Measurements from ENCODE around the gene IQGAP1. TPM values are rescaled to one million over a fixed set of nuclear protein-coding genes. Genes with fewer than 3 reads are reported as not detected.

IQGAP1 gene, protein sequence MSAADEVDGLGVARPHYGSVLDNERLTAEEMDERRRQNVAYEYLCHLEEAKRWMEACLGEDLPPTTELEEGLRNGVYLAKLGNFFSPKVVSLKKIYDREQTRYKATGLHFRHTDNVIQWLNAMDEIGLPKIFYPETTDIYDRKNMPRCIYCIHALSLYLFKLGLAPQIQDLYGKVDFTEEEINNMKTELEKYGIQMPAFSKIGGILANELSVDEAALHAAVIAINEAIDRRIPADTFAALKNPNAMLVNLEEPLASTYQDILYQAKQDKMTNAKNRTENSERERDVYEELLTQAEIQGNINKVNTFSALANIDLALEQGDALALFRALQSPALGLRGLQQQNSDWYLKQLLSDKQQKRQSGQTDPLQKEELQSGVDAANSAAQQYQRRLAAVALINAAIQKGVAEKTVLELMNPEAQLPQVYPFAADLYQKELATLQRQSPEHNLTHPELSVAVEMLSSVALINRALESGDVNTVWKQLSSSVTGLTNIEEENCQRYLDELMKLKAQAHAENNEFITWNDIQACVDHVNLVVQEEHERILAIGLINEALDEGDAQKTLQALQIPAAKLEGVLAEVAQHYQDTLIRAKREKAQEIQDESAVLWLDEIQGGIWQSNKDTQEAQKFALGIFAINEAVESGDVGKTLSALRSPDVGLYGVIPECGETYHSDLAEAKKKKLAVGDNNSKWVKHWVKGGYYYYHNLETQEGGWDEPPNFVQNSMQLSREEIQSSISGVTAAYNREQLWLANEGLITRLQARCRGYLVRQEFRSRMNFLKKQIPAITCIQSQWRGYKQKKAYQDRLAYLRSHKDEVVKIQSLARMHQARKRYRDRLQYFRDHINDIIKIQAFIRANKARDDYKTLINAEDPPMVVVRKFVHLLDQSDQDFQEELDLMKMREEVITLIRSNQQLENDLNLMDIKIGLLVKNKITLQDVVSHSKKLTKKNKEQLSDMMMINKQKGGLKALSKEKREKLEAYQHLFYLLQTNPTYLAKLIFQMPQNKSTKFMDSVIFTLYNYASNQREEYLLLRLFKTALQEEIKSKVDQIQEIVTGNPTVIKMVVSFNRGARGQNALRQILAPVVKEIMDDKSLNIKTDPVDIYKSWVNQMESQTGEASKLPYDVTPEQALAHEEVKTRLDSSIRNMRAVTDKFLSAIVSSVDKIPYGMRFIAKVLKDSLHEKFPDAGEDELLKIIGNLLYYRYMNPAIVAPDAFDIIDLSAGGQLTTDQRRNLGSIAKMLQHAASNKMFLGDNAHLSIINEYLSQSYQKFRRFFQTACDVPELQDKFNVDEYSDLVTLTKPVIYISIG (N-terminal part only)
- 119 and 177 TPM in 2 replicates for total RNA-seq (ENCODE audit: low replicate concordance)

DNA sequence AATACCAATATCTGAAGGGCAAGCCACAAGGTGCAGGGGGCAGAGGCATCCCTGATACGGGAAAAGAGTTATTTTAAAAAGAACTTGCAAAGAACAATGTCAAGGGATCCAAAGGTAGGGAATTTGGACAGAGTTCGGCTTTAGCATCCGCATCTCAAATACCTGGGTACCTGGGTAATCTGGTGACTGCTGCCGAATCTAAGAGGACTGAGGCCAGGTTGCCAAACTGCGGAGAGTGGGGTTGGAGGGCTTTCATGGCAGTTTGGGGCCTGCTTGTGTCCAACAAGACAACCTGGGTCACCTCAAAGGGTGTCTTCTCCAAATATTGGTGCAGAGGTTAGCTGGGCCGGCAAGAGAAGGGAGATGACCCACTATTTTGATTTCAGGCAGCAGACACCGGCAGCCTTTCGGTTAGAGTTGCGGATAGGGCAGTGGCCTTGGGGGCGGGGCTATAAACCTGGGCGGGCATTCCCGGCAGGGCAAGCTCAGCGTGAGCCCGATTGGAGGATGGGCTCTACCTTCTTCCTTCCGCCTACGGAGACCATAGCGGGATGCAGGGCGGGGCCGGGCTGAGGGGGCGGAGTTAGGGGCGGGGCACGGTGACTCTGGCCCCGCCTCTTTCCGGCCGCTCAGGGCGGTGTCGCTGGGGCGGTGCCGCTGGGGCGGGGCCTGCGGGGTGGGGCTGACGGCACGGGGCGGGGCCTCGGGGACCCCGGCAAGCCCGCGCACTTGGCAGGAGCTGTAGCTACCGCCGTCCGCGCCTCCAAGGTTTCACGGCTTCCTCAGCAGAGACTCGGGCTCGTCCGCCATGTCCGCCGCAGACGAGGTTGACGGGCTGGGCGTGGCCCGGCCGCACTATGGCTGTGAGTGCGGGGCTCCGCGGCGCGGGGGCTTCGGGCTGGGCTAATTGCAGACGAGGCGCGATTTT, at the start of gene IQGAP1:
Gene IQGAP1 (plus strand): TSS at position 709 of the 928 bp plus-strand sequence. CDS start 100 bp downstream, at position 809.

DNA sequence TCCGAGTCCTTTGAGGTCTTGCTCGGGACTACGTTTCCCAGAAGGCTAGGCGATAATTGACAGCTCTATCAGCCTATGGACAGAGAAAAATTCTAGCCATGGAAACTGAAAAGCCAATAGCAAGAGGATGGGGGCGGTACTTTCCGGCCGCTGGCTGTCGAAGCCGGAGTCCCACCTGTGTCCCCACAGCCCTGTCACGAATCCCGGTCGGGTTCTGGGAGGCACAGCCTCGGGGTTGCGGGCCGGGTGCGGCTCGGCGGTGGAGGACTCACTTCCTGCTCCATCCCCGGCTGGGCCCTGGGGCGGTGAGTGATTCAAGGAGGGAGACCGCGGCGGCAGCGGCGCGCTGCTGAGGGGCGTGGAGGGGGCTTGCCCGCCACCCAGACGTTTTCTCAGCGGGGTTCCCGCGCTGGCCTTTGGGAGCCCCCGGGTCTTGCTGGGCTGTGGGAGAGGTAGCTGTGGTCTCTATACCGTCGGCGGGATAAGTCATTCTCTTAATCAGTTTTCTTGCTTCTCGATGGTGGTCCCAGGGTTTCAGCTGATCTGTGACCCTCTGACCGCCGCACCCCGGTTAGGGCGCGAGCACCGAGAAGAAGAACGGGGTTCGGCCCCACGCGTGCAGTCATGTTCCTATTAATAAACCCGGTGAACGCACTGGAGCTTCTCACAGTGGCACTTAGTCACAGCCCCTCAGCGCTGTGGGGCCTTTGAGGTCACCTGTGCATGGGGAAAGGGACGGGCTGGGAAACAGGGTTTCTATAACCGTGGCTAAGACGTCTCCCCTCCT, 35.7 kb upstream of the IQGAP1 start, which contains the start of gene ZNF774:
Gene ZNF774 (plus strand): TSS at position 178 of the 787 bp plus-strand sequence. CDS start 2,377 bp downstream, outside the sequence.

DNA sequence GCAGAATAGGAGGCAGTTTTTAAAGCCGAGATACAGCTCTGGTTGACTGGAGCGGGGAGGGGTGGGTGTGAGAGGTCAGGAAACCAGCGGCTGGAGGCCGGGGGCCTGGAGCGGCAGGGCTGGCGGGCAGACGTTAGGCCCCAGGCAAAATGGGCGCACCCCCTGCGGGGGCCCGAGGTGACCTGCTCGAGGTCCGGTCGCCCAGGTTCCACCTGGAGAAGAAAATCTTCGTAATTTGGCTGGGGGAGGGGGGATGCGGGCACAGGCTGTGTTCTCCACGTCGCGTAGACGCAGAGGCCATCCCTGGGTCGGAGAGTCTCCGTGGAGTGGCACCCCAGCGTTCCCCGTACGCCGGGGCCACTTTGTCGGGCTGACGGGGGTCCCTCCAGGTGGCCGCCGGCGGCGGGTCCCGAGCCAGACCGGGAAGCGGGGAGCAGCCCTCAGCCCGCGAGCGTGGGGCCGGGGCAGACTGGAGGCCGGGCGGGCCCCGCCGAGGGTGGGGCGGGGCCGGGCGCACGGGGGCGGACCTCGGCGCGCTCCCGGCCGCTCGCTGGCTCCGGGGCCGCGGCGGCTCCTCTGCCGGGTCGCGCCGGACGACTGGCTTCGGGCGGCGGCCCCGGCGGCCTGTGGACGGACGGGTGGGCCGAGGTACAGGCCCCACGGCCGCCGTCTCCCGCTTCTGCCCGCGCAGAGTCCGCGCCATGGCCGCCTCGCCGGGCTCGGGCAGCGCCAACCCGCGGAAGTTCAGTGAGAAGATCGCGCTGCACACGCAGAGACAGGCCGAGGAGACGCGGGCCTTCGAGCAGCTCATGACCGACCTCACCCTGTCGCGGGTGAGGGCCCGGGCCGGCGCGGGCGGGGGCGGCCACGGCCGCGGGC, 141.6 kb downstream of the IQGAP1 start, which contains the start of gene CRTC3:
Gene CRTC3 (plus strand): TSS at position 553 of the 879 bp plus-strand sequence. CDS start 149 bp downstream, at position 702.

Other genes with a start within 250 kb of the IQGAP1 start
- gene SEMA4B, start 186.9 kb upstream of the IQGAP1 start, total RNA-seq (ENCODE audit: low replicate concordance) = 15.6 and 25.9 TPM in 2 replicates
- 31.0 and 74.5 TPM in 2 replicates for gene CIB1, start 154.3 kb upstream of the IQGAP1 start, total RNA-seq (ENCODE audit: low replicate concordance)
- 4.4 and 6.2 TPM in 2 replicates for gene GDPGP1, start 154.0 kb upstream of the IQGAP1 start, total RNA-seq (ENCODE audit: low replicate concordance)
- gene TTLL13, start 138.7 kb upstream of the IQGAP1 start, total RNA-seq (ENCODE audit: low replicate concordance) = 0.12 TPM in 1 of 2 replicates, not detected in the other
- 34.0 and 69.7 TPM in 2 replicates for gene NGRN, start 122.6 kb upstream of the IQGAP1 start, total RNA-seq (ENCODE audit: low replicate concordance)
- gene ZNF774, start 36.0 kb upstream of the IQGAP1 start, total RNA-seq (ENCODE audit: low replicate concordance) = 1.1 and 1.7 TPM in 2 replicates
- gene CRTC3, start 141.7 kb downstream of the IQGAP1 start, total RNA-seq (ENCODE audit: low replicate concordance) = 7.1 and 9.3 TPM in 2 replicates

All from smooth muscle cell of the coronary artery (primary cell).